Gastrocnemius medialis (tissue), 4 donors: ENCODE data around the gene FXYD4. TPM values are rescaled to one million over a fixed set of nuclear protein-coding genes. Genes with fewer than 3 reads are reported as not detected.

Source experiments
- ATAC-seq, 2 donors: fragments of 150-250 bp; one replicate each; pipeline ENCODE4 v1.9.1; 2016
- DNase-seq, 2 donors: peaks; one replicate each; pipeline ENCODE4 v3.0.0-alpha.2; 2019
- H3K27ac ChIP-seq, 4 donors: fragments of 200-600 bp; sonication (generic); 1 replicate in 1 of 4; 2 replicates in 3 of 4; pipeline ENCODE4 v1.5.1; 2016 to 2018; ENCODE audit warnings: mild to moderate bottlenecking in 2 of 4, moderate library complexity in 1 of 4
- H3K27me3 ChIP-seq, 3 donors: fragments of 200-600 bp; sonication (generic) in 2 of 3; 1 replicate in 1 of 3; 2 replicates in 2 of 3; pipeline versions ENCODE4 v1.5.1 to v1.6.0; 2016 to 2019; ENCODE audit warnings: mild to moderate bottlenecking in 1 of 3, moderate library complexity in 1 of 3
- H3K36me3 ChIP-seq, 2 donors: fragments of 200-600 bp; sonication (generic) in 1 of 2; one replicate each; pipeline ENCODE4 v1.5.1; 2017 to 2018
- H3K4me1 ChIP-seq, 2 donors: fragments of 200-600 bp; sonication (generic) in 1 of 2; one replicate each; pipeline ENCODE4 v1.5.1; 2016 to 2017; ENCODE audit warnings: mild to moderate bottlenecking in 2 of 2
- H3K4me3 ChIP-seq, 4 donors: fragments of 200-600 bp; sonication (generic) in 3 of 4; 1 replicate in 1 of 4; 2 replicates in 3 of 4; pipeline ENCODE4 v1.5.1; 2016 to 2019; ENCODE audit warnings: mild to moderate bottlenecking in 2 of 4
- H3K9me3 ChIP-seq, 3 donors: fragments of 200-600 bp; sonication (generic) in 2 of 3; 1 replicate in 1 of 3; 2 replicates in 2 of 3; pipeline ENCODE4 v1.5.1; 2016 to 2019
- CTCF ChIP-seq, 5 experiments: fragments of 450-650 bp in 3 of 5; fragments of 200-600 bp in 2 of 5; sonication (generic) in 2 of 5; IDR thresholded peaks in 4 of 5; conservative IDR thresholded peaks in 1 of 5; 1 replicate in 4 of 5; 2 replicates in 1 of 5; pipeline ENCODE4 v1.5.1; 2016 to 2019; ENCODE audit warnings: antibody characterized with exemption in 5 of 5, mild to moderate bottlenecking in 3 of 5, moderate library complexity in 3 of 5
- POLR2A ChIP-seq, 2 donors: fragments of 450-650 bp; IDR thresholded peaks; one replicate each; pipeline ENCODE4 v1.6.1; 2017; ENCODE audit warnings: antibody characterized with exemption in 2 of 2, mild to moderate bottlenecking in 2 of 2, moderate library complexity in 2 of 2
- in situ Hi-C, 4 donors: fragments of 200-750 bp; cut with MboI; loops; one replicate each; pipeline versions ENCODE4 v1.15.0 to v1.8.0; 2017; ENCODE audit warnings: low sequenced_read_pairs in 4 of 4
- intact Hi-C: fragments of 100-400 bp; cut with DNase I; formaldehyde crosslinking; loops from one replicate; pipeline ENCODE4 v1.15.1; 2023; ENCODE audit warnings: low total_unique reads
- total RNA-seq, 4 donors: library from RNA; depleted of rRNA; stranded (reverse); fragments of >200 nt; gene quantifications; one replicate each; pipeline versions ENCODE4 v1.1.0 to v1.2.3, GENCODE V29; 2016

The FXYD4 gene
- total RNA-seq, 4 donors from 2014 or later = not detected

- no peak overlapping the region for H3K4me3 ChIP-seq
- TF ChIP-seq POLR2A (IDR thresholded peaks at IDR 0.05) (no peak), CTCF (IDR thresholded peaks at IDR 0.05 in 4 of 5, conservative IDR thresholded peaks at IDR 0.05 in 1 of 5) (no peak)
- intact Hi-C loops (no loop called here), in situ Hi-C loops (loop anchor here in 2 of 4 donors (25.0 kb wide), 1 partner anchor 1585 kb away; the partner anchor contains the start of gene DEPP1 (in 2 of the 2))
- ATAC-seq (no peak), DNase-seq (no peak)
- H3K27ac ChIP-seq = peak overlapping the region in 1 of 4 donors; percentile 2
- H3K9me3 ChIP-seq = no peaks in the 10 kb centered on the region
- H3K36me3 ChIP-seq = no peaks in the 10 kb centered on the region
- peaks cover 62 to 87% of the 10 kb centered on the region in 2 donors for H3K4me1 ChIP-seq
- H3K27me3 ChIP-seq = no peaks in the 10 kb centered on the region
Measured at GRCh38 chr10:43402176-43402575, 30.7 kb downstream of the FXYD4 start.

GRCh38 chr10:43402880-43403452 is 31.5 kb downstream of the FXYD4 start:
- in situ Hi-C loops = loop anchor here in 2 of 4 donors (25.0 kb wide), 1 partner anchor 1584 kb away; the partner anchor contains the start of gene DEPP1 (in 2 of the 2)
- no peaks in the 10 kb centered on the region for H3K9me3 ChIP-seq

GRCh38 chr10:43403911-43404703 is 32.7 kb downstream of the FXYD4 start:
- DNase-seq (no peak), ATAC-seq (no peak)
- H3K4me1 ChIP-seq = peaks cover 47 to 69% of the 10 kb centered on the region in 2 donors
- H3K27ac ChIP-seq = peak overlapping the region in 1 of 4 donors; percentile 13
- intact Hi-C loops (no loop called here), in situ Hi-C loops (loop anchor here in 2 of 4 donors (25.0 kb wide), 1 partner anchor 1583 kb away; the partner anchor contains the start of gene DEPP1 (in 2 of the 2))
- H3K4me3 ChIP-seq = no peak overlapping the region
- H3K27me3 ChIP-seq = no peaks in the 10 kb centered on the region
- TF ChIP-seq CTCF (IDR thresholded peaks at IDR 0.05 in 4 of 5, conservative IDR thresholded peaks at IDR 0.05 in 1 of 5) = no peak
- no peak for TF ChIP-seq POLR2A (IDR thresholded peaks at IDR 0.05)
- H3K36me3 ChIP-seq = no peaks in the 10 kb centered on the region
- no peaks in the 10 kb centered on the region for H3K9me3 ChIP-seq

More at GRCh38 chr10:43402880-43403452, 31.5 kb downstream of the FXYD4 start:
- ATAC-seq = no peak
- TF ChIP-seq CTCF (IDR thresholded peaks at IDR 0.05 in 4 of 5, conservative IDR thresholded peaks at IDR 0.05 in 1 of 5) (no peak), POLR2A (IDR thresholded peaks at IDR 0.05) (no peak)
- Histone ChIP-seq H3K27me3 (no peaks in the 10 kb centered on the region), H3K4me1 (peaks cover 57 to 80% of the 10 kb centered on the region in 2 donors), H3K27ac (no peak overlapping the region), H3K36me3 (no peaks in the 10 kb centered on the region), H3K4me3 (no peak overlapping the region)
- no peak for DNase-seq
- intact Hi-C loops = no loop called here

GRCh38 chr10:43404704-43405084 is 33.3 kb downstream of the FXYD4 start:
- no peaks in the 10 kb centered on the region for H3K9me3 ChIP-seq
- in situ Hi-C loops = loop anchor here in 2 of 4 donors (25.0 kb wide), 1 partner anchor 1583 kb away; the partner anchor contains the start of gene DEPP1 (in 2 of the 2)
- H3K4me3 ChIP-seq = no peak overlapping the region
- H3K27ac ChIP-seq = peak overlapping the region in 1 of 4 donors; percentile 13
- H3K4me1 ChIP-seq = peaks cover 41 to 63% of the 10 kb centered on the region in 2 donors
- no peaks in the 10 kb centered on the region for H3K27me3 ChIP-seq
- ATAC-seq = no peak
- TF ChIP-seq CTCF (IDR thresholded peaks at IDR 0.05 in 4 of 5, conservative IDR thresholded peaks at IDR 0.05 in 1 of 5) = no peak
- TF ChIP-seq POLR2A (IDR thresholded peaks at IDR 0.05) = no peak
- intact Hi-C loops = loop anchor here (5.0 kb wide), 1 partner anchor 1573 kb away; the partner anchor contains the start of gene DEPP1
- H3K36me3 ChIP-seq = no peaks in the 10 kb centered on the region
- no peak for DNase-seq
